Stimulated activated memory B cell treated with anti-CD40 and anti-IgM and Interleukin-4, amounts not matched to agents 10 μg/mL and 1 μg/mL and 100 μg/mL, for 72 hours (primary cell): Measurements from ENCODE around the gene CDO1.
"Not testable (repeated sequence)": the region's sequence is repeated elsewhere in the genome, so short reads cannot be mapped to it uniquely, and the experiment has no call there.

Experiments
- ATAC-seq: fragments of 150-1000 bp; cut with Tn5 transposase; 2 replicates; pipeline ENCODE4 v1.10.0; 2021
- H3K27ac Mint-ChIP-seq: one replicate; pipeline ENCODE4 v1.8.0; 2022; ENCODE audit warnings: mild to moderate bottlenecking, mixed read lengths
- H3K27me3 Mint-ChIP-seq: one replicate; pipeline ENCODE4 v1.8.0; 2022; ENCODE audit warnings: mixed read lengths
- H3K36me3 Mint-ChIP-seq: one replicate; pipeline ENCODE4 v1.8.0; 2022; ENCODE audit warnings: mixed read lengths
- H3K4me1 Mint-ChIP-seq: one replicate; pipeline ENCODE4 v1.8.0; 2022; ENCODE audit warnings: mixed read lengths
- H3K4me3 Mint-ChIP-seq: one replicate; pipeline ENCODE4 v1.8.0; 2022; ENCODE audit warnings: mild to moderate bottlenecking, moderate library complexity, mixed read lengths
- H3K9me3 Mint-ChIP-seq: one replicate; pipeline ENCODE4 v1.8.0; 2022; ENCODE audit warnings: mixed read lengths

CDO1 gene

GRCh38 chr5:115811406-115811805 is 5.1 kb downstream of the CDO1 start:
- Mint-ChIP-seq H3K4me1 (peaks cover 15% of the 10 kb centered on the region), H3K9me3 (no peaks in the 10 kb centered on the region), H3K27ac (no peak overlapping the region), H3K27me3 (peaks cover 59% of the 10 kb centered on the region), H3K4me3 (no peak overlapping the region), H3K36me3 (no peaks in the 10 kb centered on the region)
- ATAC-seq, result no peak

GRCh38 chr5:115810761-115811160 is 5.7 kb downstream of the CDO1 start:
- no peaks in the 10 kb centered on the region for H3K36me3 Mint-ChIP-seq
- no peak for ATAC-seq
- H3K4me1 Mint-ChIP-seq, result peaks cover 11% of the 10 kb centered on the region
- H3K27me3 Mint-ChIP-seq, result peaks cover 52% of the 10 kb centered on the region
- H3K27ac Mint-ChIP-seq, result no peak overlapping the region
- no peak overlapping the region for H3K4me3 Mint-ChIP-seq
- no peaks in the 10 kb centered on the region for H3K9me3 Mint-ChIP-seq

GRCh38 chr5:115809946-115810345 is 6.5 kb downstream of the CDO1 start:
- H3K4me1 Mint-ChIP-seq, result peaks cover 3% of the 10 kb centered on the region
- peaks cover 44% of the 10 kb centered on the region for H3K27me3 Mint-ChIP-seq
- no peaks in the 10 kb centered on the region for H3K9me3 Mint-ChIP-seq
- no peak overlapping the region for H3K27ac Mint-ChIP-seq
- H3K4me3 Mint-ChIP-seq, result no peak overlapping the region
- no peaks in the 10 kb centered on the region for H3K36me3 Mint-ChIP-seq
- ATAC-seq, result no peak

- not testable (repeated sequence) for H3K4me1 Mint-ChIP-seq, H3K9me3 Mint-ChIP-seq, H3K27ac Mint-ChIP-seq, ATAC-seq, H3K4me3 Mint-ChIP-seq, H3K36me3 Mint-ChIP-seq
- peaks cover 25% of the 10 kb centered on the region for H3K27me3 Mint-ChIP-seq
These were observed 8.4 kb downstream of the CDO1 start for GRCh38 chr5:115808066-115808465.

- Mint-ChIP-seq H3K27ac (no peak overlapping the region), H3K4me3 (no peak overlapping the region), H3K9me3 (no peaks in the 10 kb centered on the region), H3K4me1 (no peaks in the 10 kb centered on the region), H3K27me3 (peaks cover 21% of the 10 kb centered on the region), H3K36me3 (no peaks in the 10 kb centered on the region)
- no peak for ATAC-seq
These were observed 8.8 kb downstream of the CDO1 start for GRCh38 chr5:115807654-115808052.

GRCh38 chr5:115806986-115807653 is 9.3 kb downstream of the CDO1 start:
- no peak overlapping the region for H3K27ac Mint-ChIP-seq
- H3K36me3 Mint-ChIP-seq, result no peaks in the 10 kb centered on the region
- H3K9me3 Mint-ChIP-seq, result no peaks in the 10 kb centered on the region
- H3K4me3 Mint-ChIP-seq, result no peak overlapping the region
- no peaks in the 10 kb centered on the region for H3K4me1 Mint-ChIP-seq
- no peak for ATAC-seq
- H3K27me3 Mint-ChIP-seq, result peaks cover 17% of the 10 kb centered on the region

- Mint-ChIP-seq H3K4me3 (no peak overlapping the region), H3K9me3 (no peaks in the 10 kb centered on the region), H3K27me3 (peaks cover 20% of the 10 kb centered on the region), H3K36me3 (no peaks in the 10 kb centered on the region), H3K4me1 (no peaks in the 10 kb centered on the region), H3K27ac (no peak overlapping the region)
- ATAC-seq, result no peak
These were observed 14.5 kb downstream of the CDO1 start for GRCh38 chr5:115801984-115802383.

GRCh38 chr5:115801152-115801551 is 15.3 kb downstream of the CDO1 start:
- Mint-ChIP-seq H3K4me1 (no peaks in the 10 kb centered on the region), H3K27ac (no peak overlapping the region), H3K4me3 (no peak overlapping the region), H3K9me3 (no peaks in the 10 kb centered on the region), H3K36me3 (no peaks in the 10 kb centered on the region), H3K27me3 (peaks cover 27% of the 10 kb centered on the region)
- ATAC-seq, result no peak

- no peaks in the 10 kb centered on the region for H3K9me3 Mint-ChIP-seq
- no peaks in the 10 kb centered on the region for H3K4me1 Mint-ChIP-seq
- peaks cover 27% of the 10 kb centered on the region for H3K27me3 Mint-ChIP-seq
- no peak for ATAC-seq
- no peaks in the 10 kb centered on the region for H3K36me3 Mint-ChIP-seq
- H3K4me3 Mint-ChIP-seq, result no peak overlapping the region
- no peak overlapping the region for H3K27ac Mint-ChIP-seq
These were observed 16.4 kb downstream of the CDO1 start for GRCh38 chr5:115800108-115800507.

- Mint-ChIP-seq H3K27ac (no peak overlapping the region), H3K36me3 (no peaks in the 10 kb centered on the region), H3K9me3 (no peaks in the 10 kb centered on the region), H3K4me3 (no peak overlapping the region), H3K4me1 (no peaks in the 10 kb centered on the region), H3K27me3 (peaks cover 29% of the 10 kb centered on the region)
- no peak for ATAC-seq
These were observed 18.2 kb downstream of the CDO1 start for GRCh38 chr5:115798252-115798651.

GRCh38 chr5:115796656-115797055 is 19.8 kb downstream of the CDO1 start:
- no peaks in the 10 kb centered on the region for H3K9me3 Mint-ChIP-seq
- no peaks in the 10 kb centered on the region for H3K4me1 Mint-ChIP-seq
- H3K27ac Mint-ChIP-seq, result no peak overlapping the region
- no peak overlapping the region for H3K4me3 Mint-ChIP-seq
- H3K27me3 Mint-ChIP-seq, result peaks cover 40% of the 10 kb centered on the region
- ATAC-seq, result no peak
- H3K36me3 Mint-ChIP-seq, result no peaks in the 10 kb centered on the region

GRCh38 chr5:115795700-115796099 is 20.8 kb downstream of the CDO1 start:
- Mint-ChIP-seq H3K27ac (no peak overlapping the region), H3K36me3 (no peaks in the 10 kb centered on the region), H3K27me3 (peaks cover 46% of the 10 kb centered on the region)

GRCh38 chr5:115788440-115788839 is 28.0 kb downstream of the CDO1 start:
- Mint-ChIP-seq H3K27ac (no peak overlapping the region), H3K36me3 (no peaks in the 10 kb centered on the region), H3K27me3 (peaks cover 76% of the 10 kb centered on the region), H3K9me3 (no peaks in the 10 kb centered on the region), H3K4me3 (no peak overlapping the region), H3K4me1 (no peaks in the 10 kb centered on the region)
- ATAC-seq, result no peak

More at GRCh38 chr5:115795700-115796099, 20.8 kb downstream of the CDO1 start:
- no peak for ATAC-seq
- Mint-ChIP-seq H3K4me1 (no peaks in the 10 kb centered on the region), H3K4me3 (no peak overlapping the region), H3K9me3 (no peaks in the 10 kb centered on the region)

- Mint-ChIP-seq H3K4me1 (peaks cover 7% of the 10 kb centered on the region), H3K27me3 (peaks cover 76% of the 10 kb centered on the region), H3K36me3 (no peaks in the 10 kb centered on the region), H3K27ac (no peak overlapping the region), H3K4me3 (no peak overlapping the region), H3K9me3 (no peaks in the 10 kb centered on the region)
- ATAC-seq, result no peak
These were observed 29.0 kb downstream of the CDO1 start for GRCh38 chr5:115787426-115787825.

GRCh38 chr5:115785381-115786065 is 30.9 kb downstream of the CDO1 start:
- peaks cover 7% of the 10 kb centered on the region for H3K4me1 Mint-ChIP-seq

GRCh38 chr5:115778417-115778816 is 38.0 kb downstream of the CDO1 start:
- Mint-ChIP-seq H3K36me3 (no peaks in the 10 kb centered on the region), H3K4me1 (peaks cover 7% of the 10 kb centered on the region), H3K27ac (no peak overlapping the region), H3K4me3 (no peak overlapping the region), H3K9me3 (no peaks in the 10 kb centered on the region), H3K27me3 (peaks cover 30% of the 10 kb centered on the region)
- no peak for ATAC-seq

More at GRCh38 chr5:115785381-115786065, 30.9 kb downstream of the CDO1 start:
- H3K27me3 Mint-ChIP-seq, result peaks cover 77% of the 10 kb centered on the region
- no peaks in the 10 kb centered on the region for H3K9me3 Mint-ChIP-seq
- no peak for ATAC-seq
- no peaks in the 10 kb centered on the region for H3K36me3 Mint-ChIP-seq
- no peak overlapping the region for H3K4me3 Mint-ChIP-seq
- H3K27ac Mint-ChIP-seq, result no peak overlapping the region
